Esophagus muscularis mucosa (tissue), 4 donors: ENCODE results near the gene GEMIN8.

ENCODE experiments used
- EP300 ChIP-seq: sonication (generic); formaldehyde crosslinking; IDR thresholded peaks from one replicate; pipeline ENCODE4 v1.6.1; 2017; ENCODE audit warnings: antibody characterized with exemption
- POLR2A ChIP-seq: fragments of 450-650 bp; IDR thresholded peaks from one replicate; pipeline ENCODE4 v1.6.1; 2017; ENCODE audit warnings: antibody characterized with exemption, moderate library complexity, mild to moderate bottlenecking, low read depth
- TF ChIP-seq, protein P1 (sequence below), 3 experiments: fragments of 200-600 bp in 2 of 3; fragments of 450-650 bp in 1 of 3; sonication (generic) in 2 of 3; IDR thresholded peaks; one replicate each; pipeline ENCODE4 v1.5.1; 2017 to 2019; ENCODE audit warnings: antibody characterized with exemption in 3 of 3, mild to moderate bottlenecking in 2 of 3, moderate library complexity in 1 of 3

GRCh38 chrX:14003876-14004425, 25.7 kb downstream of the GEMIN8 start:
- no peak for TF ChIP-seq POLR2A
- TF ChIP-seq, protein P1, sequence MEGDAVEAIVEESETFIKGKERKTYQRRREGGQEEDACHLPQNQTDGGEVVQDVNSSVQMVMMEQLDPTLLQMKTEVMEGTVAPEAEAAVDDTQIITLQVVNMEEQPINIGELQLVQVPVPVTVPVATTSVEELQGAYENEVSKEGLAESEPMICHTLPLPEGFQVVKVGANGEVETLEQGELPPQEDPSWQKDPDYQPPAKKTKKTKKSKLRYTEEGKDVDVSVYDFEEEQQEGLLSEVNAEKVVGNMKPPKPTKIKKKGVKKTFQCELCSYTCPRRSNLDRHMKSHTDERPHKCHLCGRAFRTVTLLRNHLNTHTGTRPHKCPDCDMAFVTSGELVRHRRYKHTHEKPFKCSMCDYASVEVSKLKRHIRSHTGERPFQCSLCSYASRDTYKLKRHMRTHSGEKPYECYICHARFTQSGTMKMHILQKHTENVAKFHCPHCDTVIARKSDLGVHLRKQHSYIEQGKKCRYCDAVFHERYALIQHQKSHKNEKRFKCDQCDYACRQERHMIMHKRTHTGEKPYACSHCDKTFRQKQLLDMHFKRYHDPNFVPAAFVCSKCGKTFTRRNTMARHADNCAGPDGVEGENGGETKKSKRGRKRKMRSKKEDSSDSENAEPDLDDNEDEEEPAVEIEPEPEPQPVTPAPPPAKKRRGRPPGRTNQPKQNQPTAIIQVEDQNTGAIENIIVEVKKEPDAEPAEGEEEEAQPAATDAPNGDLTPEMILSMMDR (IDR thresholded peaks at IDR 0.05), result no peak
- no peak for TF ChIP-seq EP300
